ENCODE results near the gene CASQ2.

CASQ2 gene

GRCh38 chr1:115685029-115685705, 83.3 kb downstream of the CASQ2 start:
- DNase-seq, result no peak

DNA sequence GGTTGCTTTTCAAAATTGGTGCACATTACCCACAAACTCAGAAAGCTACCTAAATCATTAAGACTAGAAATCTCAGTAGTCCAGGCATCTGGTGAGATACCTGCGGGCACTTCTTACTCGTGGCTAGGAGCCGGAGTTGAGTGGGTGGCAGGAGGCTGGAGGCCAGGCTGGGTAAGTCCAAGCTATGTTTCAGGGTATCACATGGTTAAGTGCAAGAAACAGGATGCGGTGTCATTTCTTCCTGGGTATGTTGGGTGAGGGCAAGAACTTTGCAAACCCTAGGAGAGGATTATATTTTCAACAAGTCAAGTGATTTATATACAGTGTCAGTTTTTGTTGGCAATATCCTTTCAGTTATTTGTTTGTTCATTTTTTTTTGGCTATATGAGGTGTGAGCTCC, 85.7 kb downstream of the CASQ2 start:
- DNase-seq, result no peak

- no peak for DNase-seq
Observed at GRCh38 chr1:115680730-115681111, 87.8 kb downstream of the CASQ2 start.

GRCh38 chr1:115679141-115679611, 89.3 kb downstream of the CASQ2 start:
- no peak for DNase-seq

DNA sequence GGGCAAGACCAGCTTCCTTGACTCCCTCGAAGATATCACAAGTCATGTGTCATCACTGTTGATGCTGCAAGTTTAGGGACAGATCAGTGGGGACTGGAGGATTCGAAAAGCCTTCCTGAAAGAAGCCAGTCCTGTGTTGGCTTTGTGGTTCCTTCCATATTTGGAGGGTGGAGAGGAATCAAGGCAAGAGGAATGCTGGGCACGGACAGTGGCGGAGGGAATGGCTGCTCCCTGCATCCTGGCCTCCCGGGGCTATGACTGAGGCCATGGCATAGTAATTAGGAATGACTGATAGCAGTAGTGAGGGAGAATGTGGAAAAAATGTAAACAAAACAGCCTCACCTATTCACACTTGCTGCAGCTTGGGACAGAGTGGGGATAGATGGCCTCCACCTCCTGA, 90.4 kb downstream of the CASQ2 start:
- DNase-seq, result no peak

DNA sequence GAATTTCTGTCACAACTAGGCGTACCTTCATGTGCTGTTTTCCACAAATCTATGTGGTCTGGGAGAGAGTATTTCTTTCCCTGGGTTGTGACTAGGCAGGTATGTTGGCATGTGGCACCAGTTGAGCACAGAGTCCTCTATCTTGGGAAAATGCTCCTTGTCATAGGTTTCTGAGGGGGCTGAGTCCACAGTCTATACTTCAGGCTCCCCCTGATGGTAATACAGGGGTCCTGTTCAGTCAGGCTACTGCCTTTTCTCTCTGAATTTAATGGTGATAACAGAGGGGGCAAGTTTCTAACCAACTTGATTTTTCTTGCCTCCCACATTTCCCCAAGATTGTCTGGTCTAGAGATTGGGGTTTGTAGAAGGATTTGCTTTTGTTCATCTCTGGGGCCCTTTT, 90.9 kb downstream of the CASQ2 start:
- DNase-seq, result no peak

DNA sequence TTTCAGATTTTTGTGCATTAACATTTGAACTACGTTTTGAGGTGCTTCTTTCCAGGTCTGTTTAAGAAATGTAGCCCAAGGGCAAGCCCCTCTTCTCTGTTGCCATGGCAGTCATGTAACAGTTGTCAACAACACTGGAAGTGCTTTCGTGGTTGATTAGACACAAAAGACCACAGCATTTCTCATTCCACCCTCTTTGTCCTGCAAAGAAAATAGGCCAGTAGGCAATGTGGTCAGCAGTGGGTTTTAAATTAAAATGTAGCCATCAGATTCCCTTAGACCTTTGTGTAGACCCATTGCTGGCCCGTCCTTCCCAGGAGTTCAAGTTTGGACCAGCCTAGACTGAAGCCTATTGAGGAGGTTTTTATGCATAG, 91.3 kb downstream of the CASQ2 start:
- DNase-seq, result no peak

DNA sequence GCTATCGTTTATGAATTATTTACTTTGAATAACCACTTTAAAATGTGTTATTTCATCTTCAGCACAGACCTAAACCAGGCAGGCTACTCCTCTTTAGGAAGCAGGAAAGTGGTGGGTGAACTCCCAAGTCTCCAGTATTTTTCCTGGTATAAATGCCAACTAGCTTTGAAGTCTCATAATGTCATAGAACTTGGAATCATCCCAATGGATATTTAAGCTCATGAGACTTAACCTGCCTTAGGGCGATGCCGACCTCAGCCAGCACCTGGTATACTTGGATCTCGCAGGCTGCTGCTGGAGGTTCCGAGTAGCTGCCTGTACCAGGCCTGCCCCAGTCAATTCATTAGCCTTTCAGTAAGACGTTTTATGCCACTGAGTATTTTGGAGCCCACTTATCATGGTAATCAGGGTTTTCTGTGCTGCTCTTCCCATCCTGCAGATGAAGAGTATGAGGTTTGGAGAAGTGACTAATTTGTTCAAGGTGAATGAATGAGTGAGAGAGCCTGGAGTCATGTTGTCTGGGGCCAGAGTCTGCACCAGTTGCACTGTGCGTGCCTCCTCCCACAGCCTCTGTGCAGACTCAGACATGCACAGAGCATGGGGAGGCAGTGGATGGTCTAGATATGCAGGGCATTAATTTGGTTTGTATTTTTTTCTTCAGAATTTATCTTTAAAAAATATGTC, 91.9 kb downstream of the CASQ2 start:
- no peak for DNase-seq

- no peak for DNase-seq
Observed at GRCh38 chr1:115672224-115673009, 96.1 kb downstream of the CASQ2 start.

DNA sequence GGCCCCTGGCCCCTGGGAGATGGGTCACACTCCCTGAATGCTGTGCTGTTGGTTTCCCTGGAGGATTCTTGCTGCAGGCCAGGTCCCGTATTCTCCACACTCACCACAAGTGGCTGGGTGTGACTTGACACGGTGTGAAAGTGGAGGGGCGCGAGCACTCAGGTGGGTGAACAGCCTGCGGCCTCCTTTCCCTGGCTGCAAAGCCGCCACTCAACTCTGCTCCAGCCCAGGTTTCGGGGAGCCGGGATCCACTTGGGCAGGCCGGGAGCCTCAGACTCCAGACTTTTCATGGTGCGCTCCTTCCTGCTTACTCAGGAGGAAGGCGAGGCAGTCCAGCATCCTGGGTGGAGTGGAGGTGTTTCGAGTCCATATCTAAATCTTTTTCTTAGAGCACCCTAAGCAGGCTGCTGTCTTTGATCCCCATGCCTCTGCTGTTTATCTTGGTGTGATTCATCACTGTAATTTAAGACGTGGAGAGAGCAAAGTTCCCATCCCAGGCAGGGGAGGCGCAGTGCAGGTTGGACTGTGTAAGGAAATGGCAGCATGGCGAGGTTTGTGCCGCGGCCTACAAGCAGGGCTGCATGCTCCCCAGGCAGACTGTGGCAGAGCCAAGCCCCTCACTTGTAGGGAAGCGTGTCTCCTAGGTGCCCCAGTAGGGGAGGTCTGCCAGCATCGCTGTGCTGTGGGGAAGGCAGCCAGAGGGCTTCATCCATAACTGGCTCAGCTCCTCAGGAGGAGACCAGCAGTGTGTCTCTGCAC, 97.2 kb downstream of the CASQ2 start:
- DNase-seq, result no peak

- DNase-seq, result no peak
Observed at GRCh38 chr1:115670476-115671175, 97.9 kb downstream of the CASQ2 start.

- no peak for DNase-seq
Observed at GRCh38 chr1:115669886-115670285, 98.6 kb downstream of the CASQ2 start.

DNA sequence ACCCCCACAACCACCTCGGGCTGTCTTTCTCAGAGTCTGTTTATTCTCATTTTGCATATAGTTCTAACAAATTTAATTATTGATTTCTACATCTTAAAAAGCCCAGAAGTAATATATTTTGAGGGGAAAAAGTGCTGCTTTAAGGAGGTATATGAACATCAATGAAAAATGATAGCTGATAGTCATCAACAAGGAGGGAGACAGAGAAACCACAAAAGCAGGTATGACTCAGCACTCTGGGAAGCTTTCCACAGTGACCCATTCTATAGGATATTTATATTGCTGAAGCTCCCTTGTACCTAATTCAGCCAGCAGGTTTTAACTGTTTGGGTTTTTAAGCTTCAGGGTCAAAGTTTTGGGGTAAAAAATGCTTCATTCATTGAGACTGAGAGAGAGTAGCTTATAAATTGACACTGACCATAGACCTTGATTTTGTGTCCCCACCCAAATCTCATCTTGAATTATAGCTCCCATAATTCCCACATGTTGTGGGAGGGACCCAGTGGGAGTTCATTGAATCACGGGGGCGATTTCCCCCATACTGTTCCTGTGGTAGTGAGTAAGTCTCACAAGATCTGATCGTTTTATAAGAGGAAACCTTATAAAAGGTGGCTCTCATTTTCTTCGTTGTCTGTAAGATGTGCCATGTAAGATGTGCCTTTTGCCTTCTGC, 99.4 kb downstream of the CASQ2 start:
- no peak for DNase-seq

DNA sequence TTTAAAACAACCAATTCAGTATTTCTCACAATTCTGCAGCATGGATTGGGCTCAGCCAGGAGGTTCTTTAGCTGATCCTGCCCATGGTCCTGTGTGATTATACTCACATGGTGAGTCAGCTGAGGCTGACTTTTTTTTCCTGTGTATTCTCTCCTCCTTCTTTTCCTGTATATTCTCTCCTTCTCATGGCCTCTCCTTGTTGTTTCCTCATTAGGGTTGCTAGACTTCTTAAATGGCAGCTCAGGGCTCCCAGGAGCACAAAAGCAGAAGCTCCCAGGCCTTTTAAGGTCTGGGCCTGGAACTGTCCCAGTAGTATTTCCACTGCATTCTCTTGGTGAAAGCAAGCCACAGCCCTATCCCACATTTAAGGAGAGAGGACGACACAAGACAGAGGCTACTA, 99.9 kb downstream of the CASQ2 start:
- no peak for DNase-seq

DNA sequence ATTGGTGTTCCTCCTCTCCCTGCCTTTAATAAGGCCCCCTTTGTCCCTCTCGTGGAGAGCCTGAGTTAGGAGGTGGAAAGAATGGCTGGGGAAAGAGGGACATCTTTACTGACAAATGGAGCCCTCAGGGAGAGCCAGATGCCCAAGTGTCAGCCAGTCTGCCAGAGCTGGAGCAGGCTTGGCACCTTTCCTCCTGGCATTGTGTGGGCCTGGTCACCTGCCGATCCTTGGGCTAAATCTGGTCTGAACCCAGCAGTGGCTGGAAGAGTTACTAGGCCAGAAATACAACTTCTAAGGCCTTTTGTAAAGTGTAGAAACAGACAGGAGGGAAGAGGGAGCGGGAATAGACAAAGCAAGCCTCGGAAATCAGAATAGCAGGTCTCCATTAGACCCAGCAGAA, 101.8 kb downstream of the CASQ2 start:
- DNase-seq, result no peak

DNA sequence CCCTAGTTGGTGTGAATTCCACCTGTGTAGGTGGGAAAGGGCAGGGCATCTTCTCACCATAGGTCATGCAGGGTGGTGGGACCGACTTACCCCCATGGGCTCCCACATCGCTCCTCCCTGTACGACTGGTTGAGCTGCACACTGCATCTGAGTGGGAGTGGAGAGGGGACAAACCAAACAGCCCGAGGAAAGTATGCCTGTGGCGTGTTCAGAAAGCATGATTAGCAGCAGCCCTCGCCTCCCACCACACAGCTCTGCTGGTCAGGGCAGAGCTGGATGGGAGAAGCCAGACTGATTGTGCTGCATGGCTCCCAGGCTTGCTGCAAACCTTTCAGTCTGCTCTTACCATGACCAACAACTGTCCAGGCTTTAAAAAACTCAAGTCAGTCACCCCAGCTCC, 102.3 kb downstream of the CASQ2 start:
- no peak for DNase-seq

- DNase-seq, result no peak
Observed at GRCh38 chr1:115665319-115666096, 103.0 kb downstream of the CASQ2 start.

- no peak for DNase-seq
Observed at GRCh38 chr1:115661157-115661556, 107.4 kb downstream of the CASQ2 start.

DNA sequence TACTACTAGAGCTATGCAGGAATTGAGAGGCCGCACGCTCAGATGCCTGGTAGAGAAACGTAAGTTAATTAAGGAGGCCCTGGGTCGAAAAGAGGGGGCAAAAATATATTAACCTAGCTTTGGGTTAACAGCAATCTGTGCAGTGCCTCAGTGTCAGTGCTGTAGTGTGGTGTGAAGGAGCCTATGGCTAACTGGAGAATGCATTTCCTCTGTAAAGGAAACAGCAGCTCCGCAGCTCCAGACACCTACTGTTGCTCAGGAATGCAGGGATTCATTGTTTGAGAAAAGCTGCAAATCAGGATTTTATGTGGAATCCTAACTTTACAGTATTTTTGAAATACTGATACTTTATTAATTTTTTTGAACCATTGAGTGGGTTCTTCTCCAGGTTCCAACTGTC, 108.4 kb downstream of the CASQ2 start:
- no peak for DNase-seq

DNA sequence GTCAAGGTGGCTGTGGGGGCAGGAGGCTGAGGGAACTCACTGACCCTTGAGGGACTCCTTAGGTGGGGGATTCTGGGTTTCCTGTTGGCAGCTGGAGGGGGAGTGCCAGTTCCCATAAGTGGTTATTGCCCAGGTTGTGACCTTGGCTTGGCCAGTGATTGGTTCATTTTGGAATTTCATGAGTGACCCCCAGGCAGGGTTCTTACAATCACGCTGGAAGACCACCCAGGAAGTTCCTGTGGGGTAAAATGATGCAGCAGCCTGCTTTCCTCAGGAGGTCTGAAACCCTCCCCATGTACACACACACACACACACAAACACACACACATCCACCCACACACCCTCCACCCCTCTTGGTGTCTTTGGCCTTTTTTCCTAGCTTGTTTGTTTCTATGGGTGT, 109.9 kb downstream of the CASQ2 start:
- DNase-seq, result no peak

- no peak for DNase-seq
Observed at GRCh38 chr1:115656461-115657077, 111.9 kb downstream of the CASQ2 start.

All from activated gamma-delta T cell treated with Interleukin-2 at 50 U/mL for 16 hours (primary cell).